Uterus (tissue), 2 donors: Measurements from ENCODE around the gene ADGRD1.

Source experiments
- POLR2A ChIP-seq, 2 donors: fragments of 450-650 bp; IDR thresholded peaks; one replicate each; pipeline ENCODE4 v1.6.1; 2016; ENCODE audit warnings: antibody characterized with exemption in 2 of 2, mild to moderate bottlenecking in 1 of 2, moderate library complexity in 1 of 2
- TF ChIP-seq, protein P1 (sequence below), 4 experiments: fragments of 200-600 bp in 2 of 4; fragments of 450-650 bp in 2 of 4; sonication (generic) in 2 of 4; IDR thresholded peaks; one replicate each; pipeline ENCODE4 v1.5.1; 2016 to 2019; ENCODE audit warnings: antibody characterized with exemption in 4 of 4, mild to moderate bottlenecking in 2 of 4, moderate library complexity in 1 of 4

DNA sequence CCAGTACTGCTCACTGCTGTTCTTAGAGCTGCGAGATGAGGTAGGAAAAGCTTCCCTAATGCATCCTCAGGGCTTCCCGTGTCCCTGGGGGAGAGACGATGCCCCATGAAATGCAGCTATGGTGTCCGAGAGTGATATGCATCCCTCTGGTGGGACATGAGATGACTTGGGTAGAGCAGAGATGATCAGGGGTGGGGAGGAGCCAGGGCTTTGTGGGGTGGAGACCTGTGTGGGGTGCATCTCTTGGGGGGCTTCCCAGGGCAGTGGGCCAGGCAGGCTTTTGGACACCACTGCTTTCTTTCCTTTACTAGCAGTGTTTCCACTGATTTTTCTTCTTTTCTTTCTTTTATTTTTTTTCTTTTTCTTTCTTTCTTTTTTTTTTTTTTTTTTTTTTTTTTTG lies 147.3 kb downstream of the ADGRD1 start:
- TF ChIP-seq, protein P1, sequence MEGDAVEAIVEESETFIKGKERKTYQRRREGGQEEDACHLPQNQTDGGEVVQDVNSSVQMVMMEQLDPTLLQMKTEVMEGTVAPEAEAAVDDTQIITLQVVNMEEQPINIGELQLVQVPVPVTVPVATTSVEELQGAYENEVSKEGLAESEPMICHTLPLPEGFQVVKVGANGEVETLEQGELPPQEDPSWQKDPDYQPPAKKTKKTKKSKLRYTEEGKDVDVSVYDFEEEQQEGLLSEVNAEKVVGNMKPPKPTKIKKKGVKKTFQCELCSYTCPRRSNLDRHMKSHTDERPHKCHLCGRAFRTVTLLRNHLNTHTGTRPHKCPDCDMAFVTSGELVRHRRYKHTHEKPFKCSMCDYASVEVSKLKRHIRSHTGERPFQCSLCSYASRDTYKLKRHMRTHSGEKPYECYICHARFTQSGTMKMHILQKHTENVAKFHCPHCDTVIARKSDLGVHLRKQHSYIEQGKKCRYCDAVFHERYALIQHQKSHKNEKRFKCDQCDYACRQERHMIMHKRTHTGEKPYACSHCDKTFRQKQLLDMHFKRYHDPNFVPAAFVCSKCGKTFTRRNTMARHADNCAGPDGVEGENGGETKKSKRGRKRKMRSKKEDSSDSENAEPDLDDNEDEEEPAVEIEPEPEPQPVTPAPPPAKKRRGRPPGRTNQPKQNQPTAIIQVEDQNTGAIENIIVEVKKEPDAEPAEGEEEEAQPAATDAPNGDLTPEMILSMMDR (IDR thresholded peaks at IDR 0.05) = no peak
- TF ChIP-seq POLR2A (IDR thresholded peaks at IDR 0.05) = no peak
